Measurements from ENCODE around the gene EBF3. TPM values are rescaled to one million over a fixed set of nuclear protein-coding genes. Genes with fewer than 3 reads are reported as not detected.
"Not testable (repeated sequence)": the region's sequence is repeated elsewhere in the genome, so short reads cannot be mapped to it uniquely, and the experiment has no call there.

EBF3 gene
- total RNA-seq, 2 experiments from 2014 or later = not detected

DNA sequence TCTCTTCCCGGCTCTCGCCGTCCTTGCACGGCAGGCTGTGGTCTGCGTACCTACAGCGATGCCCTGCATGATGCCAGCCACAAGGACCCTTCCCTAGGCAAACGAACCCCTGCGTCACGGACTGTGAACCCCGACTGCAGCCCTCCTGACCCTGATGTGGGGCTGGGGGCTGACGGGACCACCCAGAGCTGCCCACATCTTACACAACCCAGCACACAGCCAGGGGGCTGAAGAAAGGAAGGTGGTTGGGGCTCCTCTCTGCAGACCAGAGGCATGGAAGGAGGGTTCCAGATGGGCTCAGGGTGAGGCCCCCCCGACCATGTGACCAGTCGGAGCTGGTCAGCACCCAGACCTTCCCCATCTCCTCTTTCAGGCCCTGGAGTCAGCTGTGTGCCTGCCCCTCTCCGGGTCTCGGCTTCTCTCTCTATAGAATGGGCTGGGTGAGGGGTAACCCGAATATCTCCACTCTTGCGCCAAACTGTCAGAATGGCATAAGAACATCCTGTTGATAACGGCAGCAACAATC is 41.4 kb downstream of the EBF3 start:
- ChIA-PET CTCF (no interaction called here), POLR2A (no interaction called here)
- H3K27ac Mint-ChIP-seq = no peak overlapping the region
- H3K9me3 Mint-ChIP-seq = no peaks in the 10 kb centered on the region
- no peaks in the 10 kb centered on the region for H3K4me1 Mint-ChIP-seq (ENCODE audit: low read depth)
- H3K36me3 Mint-ChIP-seq = no peaks in the 10 kb centered on the region
- intact Hi-C loops (cut with micrococcal nuclease) = no loop called here
- no peaks in the 10 kb centered on the region for H3K27me3 Mint-ChIP-seq
- no peak for DNase-seq
- H3K4me3 Mint-ChIP-seq = no peak overlapping the region

DNA sequence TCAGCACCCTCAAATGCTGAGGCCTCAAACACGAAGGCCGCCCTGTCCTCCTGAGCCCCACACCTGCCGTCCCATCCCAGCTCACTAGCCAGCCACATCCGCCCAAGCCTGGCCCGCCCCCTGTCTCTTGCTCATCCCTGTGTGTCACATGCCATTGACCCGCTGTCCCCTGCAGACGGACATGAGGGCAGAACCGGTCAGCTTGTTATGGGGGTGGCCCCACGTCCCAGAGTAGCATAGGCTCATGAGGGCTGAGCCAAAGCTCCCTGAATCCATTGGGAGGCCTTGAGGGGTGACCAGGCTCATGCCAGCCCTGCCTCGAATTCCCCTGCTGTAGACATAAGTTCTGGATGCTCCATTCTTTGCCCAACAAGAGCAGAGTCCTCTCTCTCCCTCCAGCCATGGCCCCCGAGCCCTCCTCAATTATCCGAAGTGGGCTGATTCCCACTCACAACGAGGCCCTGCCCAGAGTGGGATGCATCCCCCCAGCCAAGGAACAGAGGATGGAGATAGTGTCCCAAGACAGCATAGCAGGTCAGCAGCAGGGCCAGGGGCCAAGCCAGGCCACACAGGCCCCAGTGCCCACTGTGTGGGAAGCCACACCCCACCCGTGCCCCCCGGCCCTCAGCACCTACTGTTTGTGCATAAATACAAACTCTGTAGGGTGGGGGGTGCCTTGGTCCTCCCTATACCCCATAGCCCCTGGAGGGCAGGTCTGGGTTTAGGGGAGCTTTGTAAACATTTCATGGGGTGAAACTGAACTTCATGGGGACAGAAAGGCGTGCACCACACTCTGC is 42.1 kb downstream of the EBF3 start:
- Mint-ChIP-seq H3K27ac (no peak overlapping the region), H3K4me1 (ENCODE audit: low read depth) (no peaks in the 10 kb centered on the region), H3K4me3 (no peak overlapping the region), H3K27me3 (no peaks in the 10 kb centered on the region), H3K9me3 (no peaks in the 10 kb centered on the region), H3K36me3 (no peaks in the 10 kb centered on the region)
- intact Hi-C loops (cut with micrococcal nuclease) = no loop called here
- DNase-seq = no peak
- ChIA-PET POLR2A (no interaction called here), CTCF (no interaction called here)

DNA sequence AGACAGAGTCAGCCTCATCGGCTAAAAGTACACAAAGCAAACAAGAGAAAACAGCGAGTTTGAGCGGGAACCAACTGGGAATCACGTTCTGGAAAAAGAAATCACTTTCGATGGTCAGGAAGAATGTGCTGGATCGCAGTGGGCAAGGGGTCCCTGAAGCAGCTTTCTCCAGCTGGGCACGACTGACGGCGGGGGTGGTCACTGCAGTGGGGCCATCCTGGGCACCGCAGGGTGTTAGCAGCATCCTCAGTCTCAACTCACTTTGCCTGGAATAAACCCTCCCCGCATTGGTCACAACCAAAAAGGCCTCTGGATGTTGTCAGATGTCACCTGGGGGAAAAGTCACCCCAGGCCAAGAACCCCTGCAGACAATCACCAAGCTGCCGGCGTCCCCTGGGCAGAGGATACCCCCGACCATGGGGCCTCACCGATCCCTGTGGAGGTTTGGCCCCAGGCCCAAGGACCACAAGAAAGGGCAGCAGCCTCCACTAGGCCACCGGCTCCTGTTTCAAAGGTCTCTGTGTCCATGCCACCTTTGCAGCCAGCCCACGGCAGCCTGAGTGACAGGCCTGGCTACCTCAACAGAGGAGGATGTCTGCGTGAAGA is 42.9 kb downstream of the EBF3 start:
- Mint-ChIP-seq H3K9me3 (no peaks in the 10 kb centered on the region), H3K27ac (no peak overlapping the region), H3K36me3 (no peaks in the 10 kb centered on the region), H3K4me1 (ENCODE audit: low read depth) (no peaks in the 10 kb centered on the region), H3K4me3 (no peak overlapping the region), H3K27me3 (no peaks in the 10 kb centered on the region)
- ChIA-PET POLR2A (no interaction called here), CTCF (no interaction called here)
- intact Hi-C loops (cut with micrococcal nuclease) = no loop called here
- no peak for DNase-seq

DNA sequence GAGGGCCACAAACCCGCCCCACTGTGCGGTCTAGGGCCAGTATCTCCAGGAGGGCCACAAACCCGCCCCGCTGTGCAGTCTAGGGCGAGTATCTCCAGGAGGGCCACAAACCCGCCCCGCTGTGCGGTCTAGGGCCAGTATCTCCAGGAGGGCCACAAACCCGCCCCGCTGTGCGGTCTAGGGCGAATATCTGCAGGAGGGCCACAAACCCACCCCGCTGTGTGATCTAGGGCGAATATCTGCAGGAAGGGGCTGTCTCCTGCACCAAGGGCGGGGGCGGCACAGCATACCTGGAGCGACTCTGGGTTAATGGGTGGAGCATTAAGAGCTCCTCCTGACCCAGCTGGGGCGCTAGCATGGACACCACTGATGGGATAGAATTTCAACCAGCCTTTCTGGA is 43.9 kb downstream of the EBF3 start:
- H3K36me3 Mint-ChIP-seq; POLR2A ChIA-PET; H3K9me3 Mint-ChIP-seq; intact Hi-C loops (cut with micrococcal nuclease); DNase-seq; H3K27ac Mint-ChIP-seq; H3K4me3 Mint-ChIP-seq; CTCF ChIA-PET; H3K4me1 Mint-ChIP-seq (ENCODE audit: low read depth); H3K27me3 Mint-ChIP-seq: not testable (repeated sequence)

DNA sequence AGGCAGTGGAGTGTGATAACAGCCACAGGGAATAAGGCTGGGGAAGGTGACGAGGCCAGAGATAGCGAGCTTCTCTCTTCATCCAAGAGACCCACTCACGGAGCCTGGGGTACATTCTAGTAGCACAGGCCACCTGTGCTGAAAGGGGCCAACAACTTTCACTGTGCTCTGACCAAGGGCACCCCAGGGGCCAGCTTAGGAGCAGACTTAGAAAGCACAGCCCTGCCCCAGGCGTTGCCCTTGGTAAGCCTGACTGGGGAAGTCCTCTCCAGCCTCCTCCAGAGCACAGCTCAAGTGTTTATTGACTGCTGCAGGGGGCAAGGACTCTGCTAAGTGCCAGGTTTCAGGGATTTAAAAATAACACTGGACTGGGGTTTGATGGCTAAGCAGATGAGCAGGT is 44.7 kb downstream of the EBF3 start:
- no peak overlapping the region for H3K4me3 Mint-ChIP-seq
- intact Hi-C loops (cut with micrococcal nuclease) = no loop called here
- no peak for DNase-seq
- no peaks in the 10 kb centered on the region for H3K9me3 Mint-ChIP-seq
- H3K27me3 Mint-ChIP-seq = no peaks in the 10 kb centered on the region
- POLR2A ChIA-PET = no interaction called here
- H3K27ac Mint-ChIP-seq = no peak overlapping the region
- H3K36me3 Mint-ChIP-seq = no peaks in the 10 kb centered on the region
- CTCF ChIA-PET = interaction anchor here (0.6 kb wide), 1 partner anchor 264 kb away, joined by 4 read pairs; no protein-coding TSS in a partner anchor
- no peaks in the 10 kb centered on the region for H3K4me1 Mint-ChIP-seq (ENCODE audit: low read depth)

DNA sequence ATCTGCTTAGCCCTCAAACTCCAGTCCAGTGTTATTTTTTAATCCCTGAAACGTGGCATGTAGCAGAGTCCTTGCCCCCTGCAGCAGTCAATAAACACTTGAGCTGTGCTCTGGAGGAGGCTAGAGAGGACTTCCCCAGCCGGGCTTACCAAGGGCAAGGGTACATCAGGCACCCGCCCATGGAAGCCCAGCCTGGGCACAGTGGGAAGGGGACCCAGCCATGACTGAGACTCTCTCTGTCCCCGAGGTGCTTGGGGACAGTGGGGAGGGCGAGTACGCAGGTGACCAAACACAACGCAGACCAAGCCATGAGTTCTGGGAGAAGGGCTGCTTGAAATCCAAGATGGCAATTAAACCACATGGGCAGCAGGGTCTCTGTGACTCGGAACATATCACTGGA is 45.2 kb downstream of the EBF3 start:
- no peak overlapping the region for H3K27ac Mint-ChIP-seq
- no peaks in the 10 kb centered on the region for H3K9me3 Mint-ChIP-seq
- H3K36me3 Mint-ChIP-seq = no peaks in the 10 kb centered on the region
- ChIA-PET POLR2A (no interaction called here), CTCF (no interaction called here)
- H3K27me3 Mint-ChIP-seq = no peaks in the 10 kb centered on the region
- H3K4me3 Mint-ChIP-seq = no peak overlapping the region
- intact Hi-C loops (cut with micrococcal nuclease) = no loop called here
- H3K4me1 Mint-ChIP-seq (ENCODE audit: low read depth) = no peaks in the 10 kb centered on the region
- no peak for DNase-seq

DNA sequence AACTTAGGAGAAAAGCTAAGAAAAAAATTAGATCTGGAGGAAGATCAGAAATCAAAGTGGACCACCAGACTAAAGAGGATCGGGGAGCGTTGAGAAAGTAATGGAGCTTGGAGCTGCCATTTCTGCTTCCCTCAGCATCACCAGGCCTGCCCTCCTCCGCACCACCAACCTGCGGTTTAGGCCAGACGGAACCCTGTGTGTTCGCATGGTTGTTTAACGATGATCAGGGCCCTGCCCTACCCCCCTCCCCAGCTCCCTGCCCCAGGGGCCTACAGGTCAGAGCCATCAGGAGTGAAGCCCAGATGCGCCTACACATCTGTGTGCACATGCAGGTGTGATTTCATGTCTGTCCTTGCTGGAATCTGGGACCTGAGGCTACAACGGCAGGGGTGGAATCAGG is 45.7 kb downstream of the EBF3 start:
- intact Hi-C loops (cut with micrococcal nuclease) = no loop called here
- POLR2A ChIA-PET = no interaction called here
- DNase-seq = no peak
- Mint-ChIP-seq H3K27me3 (no peaks in the 10 kb centered on the region), H3K36me3 (no peaks in the 10 kb centered on the region), H3K27ac (no peak overlapping the region), H3K4me1 (ENCODE audit: low read depth) (no peaks in the 10 kb centered on the region), H3K9me3 (no peaks in the 10 kb centered on the region), H3K4me3 (no peak overlapping the region)
- CTCF ChIA-PET = no interaction called here

DNA sequence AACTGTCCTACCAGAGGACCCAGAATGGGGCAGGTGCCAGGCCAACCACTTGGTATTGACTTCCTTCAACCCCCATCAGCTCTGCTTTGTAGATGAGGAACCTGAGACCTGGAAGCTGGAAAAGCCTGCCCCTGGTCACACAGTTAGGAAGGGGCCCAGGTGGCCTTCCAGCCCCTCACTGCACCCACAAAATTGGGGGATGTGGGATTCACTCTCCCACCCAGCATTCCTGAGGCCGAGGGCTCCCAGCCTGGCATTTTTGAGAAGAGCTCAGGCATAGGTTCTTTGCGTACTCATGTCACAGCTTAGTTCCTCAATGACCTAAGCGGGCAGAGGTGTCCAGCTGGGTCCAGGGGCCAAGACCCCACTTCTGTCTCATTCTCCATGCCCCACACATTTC is 46.1 kb downstream of the EBF3 start:
- Mint-ChIP-seq H3K4me1 (ENCODE audit: low read depth) (no peaks in the 10 kb centered on the region), H3K27ac (no peak overlapping the region), H3K9me3 (no peaks in the 10 kb centered on the region), H3K27me3 (no peaks in the 10 kb centered on the region), H3K36me3 (no peaks in the 10 kb centered on the region), H3K4me3 (no peak overlapping the region)
- ChIA-PET CTCF (no interaction called here), POLR2A (no interaction called here)
- no peak for DNase-seq
- intact Hi-C loops (cut with micrococcal nuclease) = no loop called here

DNA sequence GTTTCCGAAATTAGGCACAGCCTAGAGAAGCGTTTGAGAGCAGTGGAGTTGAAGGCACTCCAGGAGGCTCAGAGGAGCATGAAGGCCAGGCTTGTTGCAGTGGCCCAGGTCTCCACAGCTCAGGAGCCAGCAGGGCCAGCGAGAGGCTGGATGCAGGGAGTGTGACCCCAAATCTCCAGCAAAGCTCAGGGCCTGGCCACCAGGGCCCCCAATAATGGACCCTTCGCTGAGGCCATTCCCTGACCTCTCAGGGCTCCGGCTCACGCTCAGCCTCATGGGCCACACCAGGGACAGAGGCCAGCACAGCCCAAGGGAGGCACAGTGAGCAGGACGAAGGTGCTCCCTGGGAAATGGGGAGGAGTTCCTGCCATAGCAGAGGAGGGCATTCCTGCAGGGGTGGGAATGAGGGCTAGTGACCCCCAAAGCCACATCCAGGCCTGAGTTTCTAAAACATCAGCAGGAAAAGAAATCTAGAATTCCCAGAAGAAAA is 47.5 kb downstream of the EBF3 start:
- ChIA-PET CTCF (no interaction called here), POLR2A (no interaction called here)
- no peaks in the 10 kb centered on the region for H3K4me1 Mint-ChIP-seq (ENCODE audit: low read depth)
- H3K9me3 Mint-ChIP-seq = no peaks in the 10 kb centered on the region
- no peaks in the 10 kb centered on the region for H3K27me3 Mint-ChIP-seq
- intact Hi-C loops (cut with micrococcal nuclease) = no loop called here
- no peak for DNase-seq
- H3K4me3 Mint-ChIP-seq = no peak overlapping the region
- no peak overlapping the region for H3K27ac Mint-ChIP-seq
- no peaks in the 10 kb centered on the region for H3K36me3 Mint-ChIP-seq

DNA sequence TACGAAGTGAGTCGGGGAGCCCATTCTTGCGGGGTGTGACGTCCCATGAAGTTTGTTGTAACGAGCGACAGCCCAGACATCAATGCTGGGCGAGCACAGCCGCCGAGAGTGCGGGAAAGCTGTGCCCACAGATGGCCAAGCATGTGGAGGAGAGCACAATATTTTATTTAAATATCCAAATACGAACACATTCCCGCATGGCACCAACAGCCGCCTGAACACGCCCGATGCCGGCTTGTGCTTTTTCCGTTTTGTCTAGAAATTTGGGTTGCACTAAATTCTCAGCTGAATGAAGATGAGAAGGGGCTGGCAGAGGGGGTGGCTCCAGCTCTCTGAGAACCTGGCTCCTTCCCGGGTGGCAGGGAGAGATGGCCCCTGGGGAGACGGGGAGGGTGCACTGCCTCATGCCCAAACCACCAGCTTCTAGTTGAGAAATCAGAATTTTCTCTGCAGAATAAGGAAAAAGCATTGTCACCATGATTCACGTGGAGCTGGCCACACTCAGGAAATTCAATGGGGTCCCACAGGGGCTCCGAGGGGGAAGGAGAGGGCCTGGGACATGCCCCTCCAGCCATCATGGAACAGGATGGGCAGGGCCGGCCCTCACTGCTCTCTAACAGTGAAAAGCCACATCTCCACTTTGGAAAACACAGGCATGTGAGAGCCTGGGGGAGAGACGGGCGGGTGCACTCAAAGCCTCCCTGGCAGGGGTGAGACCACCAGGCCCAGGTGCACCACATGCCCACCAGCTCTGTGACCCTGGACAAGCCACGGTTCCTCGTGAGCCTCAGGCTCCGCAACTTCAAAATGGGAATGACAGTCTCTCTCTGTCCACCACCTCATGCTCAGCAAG is 48.3 kb downstream of the EBF3 start:
- Mint-ChIP-seq H3K9me3 (no peaks in the 10 kb centered on the region), H3K27ac (no peak overlapping the region), H3K4me3 (no peak overlapping the region), H3K36me3 (no peaks in the 10 kb centered on the region), H3K27me3 (no peaks in the 10 kb centered on the region), H3K4me1 (ENCODE audit: low read depth) (no peaks in the 10 kb centered on the region)
- POLR2A ChIA-PET = no interaction called here
- intact Hi-C loops (cut with micrococcal nuclease) = no loop called here
- no peak for DNase-seq
- CTCF ChIA-PET = no interaction called here

DNA sequence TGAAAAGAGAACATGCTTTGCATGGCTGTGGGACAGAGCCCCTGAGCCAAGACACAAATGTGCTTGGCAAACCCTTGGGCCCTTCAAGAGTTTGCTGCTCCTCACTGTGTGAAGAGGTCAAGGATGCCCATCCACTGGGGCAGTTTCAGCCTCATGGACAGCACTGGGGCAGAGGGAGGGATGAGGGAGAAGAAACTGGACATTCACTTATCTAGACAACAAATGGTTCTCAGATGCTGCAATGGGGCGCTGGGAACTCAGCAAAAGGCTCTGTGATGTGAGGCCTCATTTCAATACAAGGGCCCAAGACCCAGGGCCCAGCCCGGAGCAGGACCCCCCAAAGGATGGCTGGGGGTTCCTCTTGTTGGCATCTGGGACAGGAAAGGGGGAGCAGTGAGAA is 49.1 kb downstream of the EBF3 start:
- Mint-ChIP-seq H3K9me3 (no peaks in the 10 kb centered on the region), H3K4me1 (ENCODE audit: low read depth) (no peaks in the 10 kb centered on the region), H3K36me3 (no peaks in the 10 kb centered on the region), H3K27me3 (no peaks in the 10 kb centered on the region), H3K4me3 (no peak overlapping the region), H3K27ac (no peak overlapping the region)
- ChIA-PET POLR2A (no interaction called here), CTCF (no interaction called here)
- intact Hi-C loops (cut with micrococcal nuclease) = no loop called here
- DNase-seq = no peak

DNA sequence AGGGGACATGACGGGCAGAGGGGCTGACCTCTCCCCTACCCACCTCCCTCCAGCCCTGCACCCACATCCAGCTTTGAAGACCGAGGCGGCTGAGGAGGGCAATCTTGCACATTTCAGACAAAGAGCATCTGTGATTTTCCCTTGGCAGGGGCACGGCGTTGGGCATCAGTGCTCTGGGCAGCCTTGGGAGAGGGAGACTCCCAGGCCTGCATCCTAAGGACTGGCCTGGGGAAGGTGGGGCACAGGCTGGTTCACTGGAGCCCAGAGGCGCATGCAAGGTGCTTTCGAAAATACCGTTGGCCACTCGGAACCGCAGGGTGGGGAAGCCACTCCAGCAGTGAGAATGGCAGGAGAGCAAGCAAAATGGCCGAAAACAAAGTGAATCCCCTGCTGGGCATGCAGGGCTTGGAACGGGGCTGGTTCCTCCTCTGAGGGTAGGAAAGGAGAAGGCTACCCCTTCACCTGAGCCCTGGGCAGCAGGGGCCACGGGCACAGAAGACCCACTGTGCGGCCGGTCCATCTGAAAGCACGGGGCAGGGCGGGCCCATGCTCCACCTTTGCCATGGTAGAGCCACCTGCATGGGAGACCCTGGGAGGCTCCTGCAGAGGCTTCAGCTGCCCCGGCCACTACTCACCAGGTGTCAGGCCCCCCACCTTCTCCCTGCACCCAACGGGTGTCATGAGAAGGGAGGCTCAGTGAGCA is 49.8 kb downstream of the EBF3 start:
- ChIA-PET CTCF (no interaction called here), POLR2A (no interaction called here)
- no peak for DNase-seq
- no peak overlapping the region for H3K27ac Mint-ChIP-seq
- no peaks in the 10 kb centered on the region for H3K36me3 Mint-ChIP-seq
- H3K4me1 Mint-ChIP-seq (ENCODE audit: low read depth) = no peaks in the 10 kb centered on the region
- H3K27me3 Mint-ChIP-seq = no peaks in the 10 kb centered on the region
- H3K4me3 Mint-ChIP-seq = no peak overlapping the region
- intact Hi-C loops (cut with micrococcal nuclease) = no loop called here
- H3K9me3 Mint-ChIP-seq = no peaks in the 10 kb centered on the region
